ENCODE measurements around the gene TMEM219. TPM values are rescaled to one million over a fixed set of nuclear protein-coding genes. Genes with fewer than 3 reads are reported as not detected.

The TMEM219 gene
- total and polyA plus RNA-seq, 9 of the 15 experiments (the other 6 are each of a cell fraction or from before 2014, with no cell fraction given), result 35.3 to 62.8 (median 55.5) TPM

DNA sequence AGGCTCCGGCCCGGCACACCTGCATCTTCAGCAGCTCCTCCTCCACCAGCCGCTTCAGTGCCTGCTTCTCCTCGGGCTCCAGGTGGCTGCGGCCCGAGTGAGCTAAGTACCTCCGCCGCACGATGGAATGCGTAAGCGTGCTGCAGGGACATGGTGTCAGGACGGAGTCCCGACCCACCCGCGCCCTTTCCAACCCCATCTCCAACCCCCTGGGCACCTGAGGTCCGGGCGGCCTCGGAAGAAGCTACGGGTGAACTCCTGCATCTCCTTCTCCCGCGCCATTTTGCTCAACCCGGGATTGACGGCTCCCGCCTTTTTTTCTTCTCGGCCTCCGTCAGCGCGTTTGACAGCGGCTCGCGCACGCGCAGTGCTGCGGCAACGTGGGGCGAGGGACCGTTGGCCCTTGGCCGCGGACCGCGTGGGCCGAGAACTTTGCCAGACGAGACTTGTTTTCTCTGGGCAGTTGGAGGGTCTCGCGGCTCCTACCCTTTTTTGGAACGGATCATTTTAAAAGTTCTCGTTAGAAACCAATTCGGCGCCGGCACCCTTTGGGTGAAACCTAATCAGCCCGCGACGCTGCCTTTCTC, 33.5 kb downstream of the TMEM219 start, which contains the start of gene HIRIP3 (continued):
- TF ChIP-seq, protein P1, sequence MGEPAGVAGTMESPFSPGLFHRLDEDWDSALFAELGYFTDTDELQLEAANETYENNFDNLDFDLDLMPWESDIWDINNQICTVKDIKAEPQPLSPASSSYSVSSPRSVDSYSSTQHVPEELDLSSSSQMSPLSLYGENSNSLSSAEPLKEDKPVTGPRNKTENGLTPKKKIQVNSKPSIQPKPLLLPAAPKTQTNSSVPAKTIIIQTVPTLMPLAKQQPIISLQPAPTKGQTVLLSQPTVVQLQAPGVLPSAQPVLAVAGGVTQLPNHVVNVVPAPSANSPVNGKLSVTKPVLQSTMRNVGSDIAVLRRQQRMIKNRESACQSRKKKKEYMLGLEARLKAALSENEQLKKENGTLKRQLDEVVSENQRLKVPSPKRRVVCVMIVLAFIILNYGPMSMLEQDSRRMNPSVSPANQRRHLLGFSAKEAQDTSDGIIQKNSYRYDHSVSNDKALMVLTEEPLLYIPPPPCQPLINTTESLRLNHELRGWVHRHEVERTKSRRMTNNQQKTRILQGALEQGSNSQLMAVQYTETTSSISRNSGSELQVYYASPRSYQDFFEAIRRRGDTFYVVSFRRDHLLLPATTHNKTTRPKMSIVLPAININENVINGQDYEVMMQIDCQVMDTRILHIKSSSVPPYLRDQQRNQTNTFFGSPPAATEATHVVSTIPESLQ (CRISPR knock-in tag; IDR thresholded peaks at IDR 0.05), result peak; percentile 94
- no peak for TF ChIP-seq STAT5B (CRISPR knock-in tag; IDR thresholded peaks at IDR 0.05)
- TF ChIP-seq LCOR (CRISPR knock-in tag; IDR thresholded peaks at IDR 0.05), result peak; percentile 73
- no peak for TF ChIP-seq NCOA6 (IDR thresholded peaks at IDR 0.05)
- no peak for TF ChIP-seq ZNF212 (CRISPR knock-in tag; IDR thresholded peaks at IDR 0.05)
- TF ChIP-seq, protein P2, sequence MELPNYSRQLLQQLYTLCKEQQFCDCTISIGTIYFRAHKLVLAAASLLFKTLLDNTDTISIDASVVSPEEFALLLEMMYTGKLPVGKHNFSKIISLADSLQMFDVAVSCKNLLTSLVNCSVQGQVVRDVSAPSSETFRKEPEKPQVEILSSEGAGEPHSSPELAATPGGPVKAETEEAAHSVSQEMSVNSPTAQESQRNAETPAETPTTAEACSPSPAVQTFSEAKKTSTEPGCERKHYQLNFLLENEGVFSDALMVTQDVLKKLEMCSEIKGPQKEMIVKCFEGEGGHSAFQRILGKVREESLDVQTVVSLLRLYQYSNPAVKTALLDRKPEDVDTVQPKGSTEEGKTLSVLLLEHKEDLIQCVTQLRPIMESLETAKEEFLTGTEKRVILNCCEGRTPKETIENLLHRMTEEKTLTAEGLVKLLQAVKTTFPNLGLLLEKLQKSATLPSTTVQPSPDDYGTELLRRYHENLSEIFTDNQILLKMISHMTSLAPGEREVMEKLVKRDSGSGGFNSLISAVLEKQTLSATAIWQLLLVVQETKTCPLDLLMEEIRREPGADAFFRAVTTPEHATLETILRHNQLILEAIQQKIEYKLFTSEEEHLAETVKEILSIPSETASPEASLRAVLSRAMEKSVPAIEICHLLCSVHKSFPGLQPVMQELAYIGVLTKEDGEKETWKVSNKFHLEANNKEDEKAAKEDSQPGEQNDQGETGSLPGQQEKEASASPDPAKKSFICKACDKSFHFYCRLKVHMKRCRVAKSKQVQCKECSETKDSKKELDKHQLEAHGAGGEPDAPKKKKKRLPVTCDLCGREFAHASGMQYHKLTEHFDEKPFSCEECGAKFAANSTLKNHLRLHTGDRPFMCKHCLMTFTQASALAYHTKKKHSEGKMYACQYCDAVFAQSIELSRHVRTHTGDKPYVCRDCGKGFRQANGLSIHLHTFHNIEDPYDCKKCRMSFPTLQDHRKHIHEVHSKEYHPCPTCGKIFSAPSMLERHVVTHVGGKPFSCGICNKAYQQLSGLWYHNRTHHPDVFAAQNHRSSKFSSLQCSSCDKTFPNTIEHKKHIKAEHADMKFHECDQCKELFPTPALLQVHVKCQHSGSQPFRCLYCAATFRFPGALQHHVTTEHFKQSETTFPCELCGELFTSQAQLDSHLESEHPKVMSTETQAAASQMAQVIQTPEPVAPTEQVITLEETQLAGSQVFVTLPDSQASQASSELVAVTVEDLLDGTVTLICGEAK (IDR thresholded peaks at IDR 0.05), result 0 out of 2 replicates have a peak, but pooled peaks have one; percentile 14
- TF ChIP-seq, protein P2 (CRISPR knock-in tag; IDR thresholded peaks at IDR 0.05), result no peak
- TF ChIP-seq MIER1 (IDR thresholded peaks at IDR 0.05; ENCODE audit: low read depth), result no peak
- no peak; a peak in 1 of 4 replicates for TF ChIP-seq MAZ (CRISPR knock-in tag; conservative IDR thresholded peaks at IDR 0.05 in 1 of 2, IDR thresholded peaks at IDR 0.05 in 1 of 2)
- TF ChIP-seq, protein P3, sequence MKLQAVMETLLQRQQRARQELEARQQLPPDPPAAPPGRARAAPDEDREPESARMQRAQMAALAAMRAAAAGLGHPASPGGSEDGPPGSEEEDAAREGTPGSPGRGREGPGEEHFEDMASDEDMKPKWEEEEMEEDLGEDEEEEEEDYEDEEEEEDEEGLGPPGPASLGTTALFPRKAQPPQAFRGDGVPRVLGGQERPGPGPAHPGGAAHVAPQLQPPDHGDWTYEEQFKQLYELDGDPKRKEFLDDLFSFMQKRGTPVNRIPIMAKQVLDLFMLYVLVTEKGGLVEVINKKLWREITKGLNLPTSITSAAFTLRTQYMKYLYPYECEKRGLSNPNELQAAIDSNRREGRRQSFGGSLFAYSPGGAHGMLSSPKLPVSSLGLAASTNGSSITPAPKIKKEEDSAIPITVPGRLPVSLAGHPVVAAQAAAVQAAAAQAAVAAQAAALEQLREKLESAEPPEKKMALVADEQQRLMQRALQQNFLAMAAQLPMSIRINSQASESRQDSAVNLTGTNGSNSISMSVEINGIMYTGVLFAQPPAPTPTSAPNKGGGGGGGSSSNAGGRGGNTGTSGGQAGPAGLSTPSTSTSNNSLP (IDR thresholded peaks at IDR 0.05; ENCODE audit: borderline replicate concordance, low read depth, low read length), result no peak
- 0 out of 2 replicates have a peak, but pooled peaks have one; percentile 12 for TF ChIP-seq RUNX1 (IDR thresholded peaks at IDR 0.05; ENCODE audit: low read depth)
- 0 out of 2 replicates have a peak, but pooled peaks have one; percentile 21 for TF ChIP-seq RFX7 (CRISPR knock-in tag; IDR thresholded peaks at IDR 0.05)
- TF ChIP-seq SUPT5H (IDR thresholded peaks at IDR 0.05), result peak; percentile 64; the same call in 1 of the 2 replicates
- TF ChIP-seq, protein P4, sequence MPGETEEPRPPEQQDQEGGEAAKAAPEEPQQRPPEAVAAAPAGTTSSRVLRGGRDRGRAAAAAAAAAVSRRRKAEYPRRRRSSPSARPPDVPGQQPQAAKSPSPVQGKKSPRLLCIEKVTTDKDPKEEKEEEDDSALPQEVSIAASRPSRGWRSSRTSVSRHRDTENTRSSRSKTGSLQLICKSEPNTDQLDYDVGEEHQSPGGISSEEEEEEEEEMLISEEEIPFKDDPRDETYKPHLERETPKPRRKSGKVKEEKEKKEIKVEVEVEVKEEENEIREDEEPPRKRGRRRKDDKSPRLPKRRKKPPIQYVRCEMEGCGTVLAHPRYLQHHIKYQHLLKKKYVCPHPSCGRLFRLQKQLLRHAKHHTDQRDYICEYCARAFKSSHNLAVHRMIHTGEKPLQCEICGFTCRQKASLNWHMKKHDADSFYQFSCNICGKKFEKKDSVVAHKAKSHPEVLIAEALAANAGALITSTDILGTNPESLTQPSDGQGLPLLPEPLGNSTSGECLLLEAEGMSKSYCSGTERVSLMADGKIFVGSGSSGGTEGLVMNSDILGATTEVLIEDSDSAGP (CRISPR knock-in tag; IDR thresholded peaks at IDR 0.05), result no peak
